GM21423 (cell line): Measurements from ENCODE around the gene CRADD.
"Not testable (repeated sequence)": the region's sequence is repeated elsewhere in the genome, so short reads cannot be mapped to it uniquely, and the experiment has no call there.

Experiments
- ATAC-seq: cut with Tn5 transposase; IDR thresholded peaks from one replicate; pipeline ENCODE4 v1.9.1; 2021; ENCODE audit warnings: mild to moderate bottlenecking, moderate library complexity; ENCODE audit not compliant: unreplicated experiment

The CRADD gene

DNA sequence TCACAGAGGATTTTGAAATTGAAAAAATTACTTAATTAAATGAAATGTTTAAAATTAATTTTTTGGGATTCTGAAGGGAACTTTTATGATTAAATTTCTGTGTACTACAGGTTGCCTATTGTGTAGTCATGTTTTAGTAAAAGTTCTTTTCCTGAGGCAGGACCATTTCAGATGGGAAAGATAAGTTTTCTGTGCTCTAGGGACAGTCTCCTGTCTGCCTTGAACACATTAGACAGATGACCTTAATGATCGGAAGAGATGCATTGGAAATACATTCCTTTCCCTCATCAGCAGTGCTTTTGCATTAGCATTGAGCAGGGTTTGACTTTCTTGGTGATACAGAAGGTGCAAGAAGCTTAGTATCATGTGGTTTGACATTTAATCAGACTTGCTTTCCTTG lies 28.1 kb downstream of the CRADD start:
- ATAC-seq, result no peak

DNA sequence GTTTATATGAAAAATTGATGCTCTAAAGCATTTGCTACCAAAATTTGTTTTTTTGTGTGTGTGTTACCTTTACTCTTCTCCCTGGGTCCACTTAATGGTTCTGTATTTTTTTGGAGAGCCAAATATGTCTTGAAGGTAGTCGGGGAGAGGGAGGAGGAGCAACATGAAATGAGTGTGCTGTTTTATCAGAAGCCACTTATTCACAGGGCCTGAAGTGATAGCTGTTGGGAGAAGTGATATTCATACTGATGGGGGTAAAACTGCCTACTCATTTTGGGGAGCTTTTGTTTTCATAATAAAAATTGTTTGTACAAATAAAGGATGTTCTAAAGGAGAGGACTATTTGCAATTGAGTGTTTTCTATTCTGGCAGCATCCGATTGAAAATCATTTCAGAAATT lies 29.2 kb downstream of the CRADD start:
- no peak for ATAC-seq

DNA sequence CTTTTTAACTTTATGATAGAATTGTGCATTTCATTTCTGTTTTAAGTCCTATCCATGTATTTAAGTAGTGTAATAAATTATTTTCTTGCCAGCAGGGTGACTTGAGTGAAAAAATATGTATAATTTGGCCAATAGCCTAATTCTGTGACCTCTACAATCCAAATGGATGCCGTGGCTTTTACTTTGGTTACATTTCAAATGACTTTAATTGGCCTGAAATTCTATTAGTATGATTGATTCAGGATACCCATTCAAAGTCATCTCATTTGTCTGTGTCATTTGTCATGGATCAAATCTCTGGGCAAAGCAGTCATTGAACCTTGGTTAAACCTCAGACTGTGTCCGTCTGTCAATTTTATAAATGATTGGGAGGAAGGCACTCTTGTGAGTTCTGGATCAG lies 29.6 kb downstream of the CRADD start:
- ATAC-seq, result no peak

DNA sequence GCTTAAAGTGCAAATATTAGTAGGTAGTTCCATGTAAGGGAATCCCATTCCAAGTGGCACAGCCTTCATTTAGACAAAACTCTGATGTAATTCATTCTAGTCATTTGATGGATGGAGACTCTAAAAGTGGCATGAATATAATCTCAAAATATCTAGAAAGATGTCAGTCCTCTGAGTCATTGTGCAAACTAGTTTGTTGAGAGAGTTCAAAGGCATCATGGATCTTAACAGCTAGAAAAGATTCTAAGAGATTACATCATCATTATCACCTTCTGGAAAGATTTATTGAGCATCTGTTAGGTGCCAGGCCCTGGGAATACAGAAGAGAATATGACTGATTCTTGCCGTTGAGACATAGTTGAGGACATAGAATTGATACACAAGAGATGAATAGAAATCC lies 30.7 kb downstream of the CRADD start:
- no peak for ATAC-seq

DNA sequence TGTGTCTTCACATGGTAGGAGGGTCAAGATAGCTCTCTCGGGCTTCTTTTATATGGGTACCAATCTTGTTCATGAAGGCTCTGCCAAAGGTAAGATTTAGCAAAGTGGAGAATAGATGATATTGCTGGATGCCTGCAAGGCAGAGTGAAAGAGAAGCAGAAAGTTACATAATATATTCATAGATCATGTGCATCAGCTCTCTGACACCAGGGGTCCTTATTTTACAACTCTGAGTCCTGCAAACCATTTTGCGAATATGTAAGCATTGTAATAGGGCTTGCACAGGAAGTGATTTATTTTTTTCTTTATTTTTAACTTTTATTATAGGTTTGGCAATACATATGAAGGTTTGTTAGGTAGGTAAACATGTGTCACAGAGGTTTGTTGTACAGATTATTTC lies 31.8 kb downstream of the CRADD start:
- no peak for ATAC-seq

DNA sequence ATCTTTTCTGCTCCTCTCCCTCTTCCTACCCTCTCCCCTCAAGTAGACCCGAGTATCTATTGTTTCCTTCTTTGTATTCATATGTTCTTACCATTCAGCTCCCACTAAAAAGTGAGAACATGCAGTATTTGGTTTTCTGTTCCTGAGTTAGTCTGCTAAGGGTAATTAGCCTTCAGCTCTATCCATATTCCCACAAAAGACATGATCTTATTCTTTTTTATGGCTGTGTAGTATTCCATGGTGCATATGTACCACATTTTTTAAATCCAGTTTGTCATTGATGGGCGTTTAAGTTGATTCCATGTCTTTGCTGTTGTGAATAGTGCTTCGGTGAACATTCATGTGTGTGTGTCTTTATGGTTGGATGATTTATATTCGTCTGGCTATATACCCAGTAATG lies 32.2 kb downstream of the CRADD start:
- no peak for ATAC-seq

DNA sequence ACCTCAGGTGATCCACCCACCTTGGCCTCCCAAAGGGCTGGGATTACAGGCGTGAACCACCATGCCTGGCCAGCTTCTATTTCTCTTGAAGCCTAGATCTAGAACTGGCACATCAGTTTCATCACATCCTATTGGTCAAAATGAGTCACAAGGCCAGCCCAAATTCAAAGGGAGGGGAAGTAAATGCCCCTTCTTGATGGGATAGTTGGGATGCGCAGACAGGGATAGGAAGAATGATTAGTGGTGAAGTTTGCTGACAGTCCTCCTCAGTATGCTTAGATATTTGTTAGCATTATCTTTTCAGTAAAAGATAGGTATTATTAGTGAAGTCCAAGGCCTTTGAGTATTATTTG lies 33.4 kb downstream of the CRADD start:
- no peak for ATAC-seq

DNA sequence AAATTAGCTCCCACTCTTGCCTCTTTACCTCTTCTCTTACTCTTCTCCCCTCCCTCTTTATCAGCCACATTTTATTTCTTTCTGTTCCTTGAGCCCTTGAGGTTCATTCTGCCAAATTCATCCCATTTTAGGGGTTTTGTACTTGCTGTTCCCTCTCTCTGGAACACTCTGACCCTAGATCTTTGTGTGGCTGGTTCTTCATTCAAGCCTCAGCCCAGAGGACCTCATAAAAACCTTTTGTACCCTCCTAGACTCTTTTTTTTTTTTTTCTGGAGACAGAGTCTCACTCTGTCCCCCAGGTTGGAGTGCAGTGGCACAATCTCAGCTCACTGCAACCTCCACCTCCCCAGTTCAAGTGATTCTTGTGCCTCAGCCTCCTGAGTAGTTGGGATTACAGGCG lies 34.3 kb downstream of the CRADD start:
- ATAC-seq, result not testable (repeated sequence)

DNA sequence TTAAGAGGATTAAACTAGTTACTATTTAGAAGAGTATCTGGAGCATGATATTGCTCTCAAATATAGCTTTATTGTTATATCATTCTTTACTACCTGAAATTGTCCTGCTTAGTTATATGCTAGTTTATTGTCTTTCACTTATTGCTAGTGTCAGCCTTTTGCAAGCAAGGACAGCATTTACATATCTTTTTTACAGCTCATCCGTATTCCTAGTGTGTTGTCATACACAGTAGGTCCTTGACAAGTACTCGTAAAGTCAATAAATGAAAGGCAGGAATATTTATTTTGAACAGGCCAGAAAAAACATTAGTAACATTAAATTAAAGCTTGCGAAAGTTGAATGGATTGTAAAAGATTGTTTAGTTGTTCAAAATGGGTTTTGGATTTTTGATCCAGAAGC lies 35.0 kb downstream of the CRADD start:
- ATAC-seq, result no peak

DNA sequence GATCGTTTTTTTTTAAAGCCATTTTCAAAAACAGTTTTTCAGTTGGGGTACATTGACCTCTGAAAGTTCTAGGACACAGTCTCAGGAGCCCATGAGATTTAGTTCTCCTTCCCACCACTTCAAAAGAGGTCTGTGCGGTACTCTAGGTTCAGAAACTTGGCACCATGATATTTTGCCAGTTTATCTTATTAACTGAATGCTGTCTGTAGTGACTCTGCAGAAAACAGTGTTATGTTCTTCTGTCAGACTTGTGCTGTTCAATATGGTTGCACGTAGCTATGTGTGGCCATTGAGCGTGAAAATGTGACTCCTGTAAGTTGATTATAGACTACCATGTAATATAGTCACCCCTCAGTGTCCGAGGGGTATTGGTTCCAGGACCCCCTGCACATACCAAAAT lies 35.9 kb downstream of the CRADD start:
- no peak for ATAC-seq

DNA sequence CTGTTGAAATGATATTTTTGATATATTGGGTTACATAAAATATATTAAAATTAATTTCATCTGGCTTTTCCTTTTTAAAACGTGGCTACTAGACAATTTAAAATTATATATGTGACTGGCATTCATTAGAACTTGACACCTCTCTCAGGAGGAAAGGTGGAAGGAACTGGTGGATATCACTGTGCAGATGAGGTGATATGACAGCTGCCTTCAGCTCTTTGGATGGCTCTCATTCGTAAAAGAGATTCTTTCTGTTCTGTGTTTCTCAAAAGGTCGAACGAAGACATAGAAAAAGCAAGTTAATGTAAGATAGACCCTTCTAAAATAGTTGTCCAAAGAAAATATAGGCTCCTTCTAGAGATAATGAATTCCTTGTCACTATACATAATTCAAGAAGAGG lies 36.6 kb downstream of the CRADD start:
- no peak for ATAC-seq

DNA sequence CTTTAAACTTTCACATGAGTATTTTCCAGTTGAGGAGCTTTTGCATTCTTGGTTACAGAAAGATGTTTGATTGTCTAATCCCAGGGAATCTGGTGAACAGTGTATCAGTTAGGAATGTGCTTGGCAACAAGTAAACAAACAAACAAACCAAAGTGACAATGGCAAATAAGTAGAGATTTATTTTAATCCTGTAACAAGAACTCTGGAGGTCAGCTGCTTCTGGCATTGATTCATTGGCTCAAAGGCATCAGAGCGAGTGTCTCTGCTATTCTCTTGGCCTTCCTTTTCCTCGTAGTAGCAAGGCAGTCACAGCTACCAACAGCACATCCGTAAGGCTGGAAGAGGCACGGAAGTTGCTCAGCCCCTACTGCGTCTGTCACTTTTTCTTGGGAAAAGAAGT lies 37.2 kb downstream of the CRADD start:
- ATAC-seq, result no peak

DNA sequence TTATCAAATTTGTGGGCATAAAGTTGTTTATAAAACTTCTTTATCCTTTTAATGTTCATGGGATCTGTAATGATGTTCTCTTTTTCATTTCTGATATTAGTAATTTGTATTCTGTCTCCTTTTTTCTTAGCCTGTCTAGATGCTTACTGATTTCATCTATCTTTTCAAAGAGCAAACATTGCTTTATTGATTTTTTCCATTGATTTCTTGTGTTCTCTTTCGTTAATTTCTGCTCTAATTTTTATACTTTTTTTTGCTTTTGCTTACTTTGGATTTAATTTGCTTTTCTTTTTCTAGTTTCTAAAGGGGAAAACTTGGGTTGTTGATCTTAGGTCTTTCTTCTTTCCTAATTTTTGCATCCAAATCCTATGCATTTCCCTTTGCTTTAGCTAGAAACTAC lies 42.5 kb downstream of the CRADD start:
- ATAC-seq, result no peak

DNA sequence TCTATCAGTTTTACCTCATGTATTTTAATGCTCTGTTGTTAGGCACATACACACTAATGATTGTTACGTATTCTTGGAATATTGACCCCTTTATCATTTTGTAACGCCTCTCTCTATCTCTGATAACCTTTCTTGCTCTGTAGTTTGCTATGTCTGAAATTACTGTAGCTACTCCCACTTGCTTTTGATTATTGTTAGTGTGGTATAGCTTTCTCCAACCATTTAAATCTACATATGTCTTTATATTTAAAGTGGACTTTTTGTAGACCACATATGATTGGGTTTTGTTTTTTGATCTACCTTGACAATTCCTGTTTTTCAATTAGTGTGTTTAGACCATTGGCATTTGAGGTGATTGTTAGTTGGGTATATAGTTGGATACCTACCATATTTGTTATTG lies 43.4 kb downstream of the CRADD start:
- ATAC-seq, result no peak

DNA sequence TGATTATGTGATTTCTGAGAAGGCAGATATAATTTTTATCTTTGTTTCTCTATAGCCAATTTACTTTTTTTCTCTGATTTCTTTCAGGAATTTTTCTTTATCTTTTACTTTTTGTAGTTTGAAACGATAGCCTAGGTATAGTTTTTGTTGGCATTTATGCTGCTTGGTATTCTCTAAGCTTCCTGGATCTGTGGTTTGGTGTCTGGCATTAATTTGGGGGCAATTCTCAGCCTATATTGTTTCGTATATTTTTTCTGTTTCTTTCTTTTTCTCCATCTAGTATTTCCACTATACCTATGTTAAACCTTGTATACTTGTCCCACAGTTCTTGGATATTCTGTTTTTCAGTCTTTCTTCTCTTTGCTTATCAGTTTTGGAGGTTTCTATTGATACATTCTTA lies 45.0 kb downstream of the CRADD start:
- no peak for ATAC-seq

DNA sequence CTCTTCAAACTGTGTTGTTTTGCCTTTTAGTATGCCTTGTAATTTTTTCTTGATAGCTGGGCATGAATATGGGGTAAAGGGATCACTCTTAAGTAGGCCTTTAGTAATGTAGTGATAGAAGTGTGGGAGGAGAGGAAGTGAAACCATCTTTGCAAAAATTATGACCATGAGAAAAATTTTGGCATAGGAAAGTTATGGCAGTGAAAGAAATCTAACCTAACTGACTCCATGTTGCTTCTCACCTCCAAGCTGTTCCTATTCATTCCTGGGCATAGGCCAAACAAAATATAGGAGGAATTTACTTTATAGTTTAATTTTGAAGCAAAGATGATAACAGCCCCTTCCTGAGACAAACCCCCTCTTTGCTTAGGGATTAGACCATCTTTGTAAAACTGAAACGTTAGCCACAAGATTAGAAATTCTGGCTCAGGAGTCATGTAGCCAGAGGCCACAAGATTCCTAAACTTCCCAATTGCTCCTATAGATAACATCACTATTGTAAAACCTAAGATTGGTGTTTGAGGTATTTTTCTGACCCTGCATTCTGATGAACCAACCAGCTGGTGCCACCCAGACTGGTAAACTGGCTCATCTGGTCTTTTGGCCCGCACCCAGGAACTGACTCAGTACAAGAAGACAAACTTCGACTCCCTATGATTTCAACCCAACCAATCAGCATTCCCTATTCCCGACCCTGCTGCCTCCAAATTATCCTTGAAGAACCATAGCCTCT lies 45.8 kb downstream of the CRADD start:
- no peak for ATAC-seq

DNA sequence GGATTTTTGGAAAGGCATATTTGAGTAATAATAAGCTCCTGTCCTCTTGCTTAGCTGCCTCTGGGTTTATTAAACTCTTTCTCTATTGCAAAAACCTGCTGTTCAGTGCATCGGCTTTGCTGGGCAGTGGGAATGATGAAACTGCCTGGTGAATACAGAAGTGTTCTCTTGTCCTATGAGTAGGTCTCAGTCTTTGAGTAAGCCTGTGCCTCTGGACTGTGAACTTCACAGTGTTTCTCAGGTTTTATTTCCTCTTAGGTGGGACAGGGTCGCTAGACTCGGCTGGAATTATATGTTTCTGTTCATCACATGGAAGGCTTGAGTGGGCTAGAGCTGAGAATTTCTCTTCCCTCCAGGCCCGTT lies 46.4 kb downstream of the CRADD start:
- no peak for ATAC-seq

DNA sequence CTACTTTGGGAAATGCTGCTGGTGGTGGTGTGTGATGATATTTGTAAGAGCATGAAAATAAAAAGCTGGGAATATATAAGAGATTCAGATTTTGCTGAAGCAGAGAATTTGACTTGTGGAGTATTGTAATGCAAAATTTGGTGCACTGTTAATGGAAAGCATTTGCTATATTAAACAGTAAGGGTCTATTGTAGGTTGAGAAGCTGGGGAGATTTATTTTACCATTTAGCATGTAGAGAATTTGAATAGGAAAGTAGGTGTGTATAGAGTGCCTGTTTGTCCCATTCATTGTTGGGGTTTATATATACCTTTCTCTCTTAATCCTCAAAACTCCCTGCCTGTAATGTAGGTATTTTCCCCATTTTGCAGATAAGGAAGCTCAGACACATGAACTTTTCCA lies 48.4 kb downstream of the CRADD start:
- no peak for ATAC-seq

DNA sequence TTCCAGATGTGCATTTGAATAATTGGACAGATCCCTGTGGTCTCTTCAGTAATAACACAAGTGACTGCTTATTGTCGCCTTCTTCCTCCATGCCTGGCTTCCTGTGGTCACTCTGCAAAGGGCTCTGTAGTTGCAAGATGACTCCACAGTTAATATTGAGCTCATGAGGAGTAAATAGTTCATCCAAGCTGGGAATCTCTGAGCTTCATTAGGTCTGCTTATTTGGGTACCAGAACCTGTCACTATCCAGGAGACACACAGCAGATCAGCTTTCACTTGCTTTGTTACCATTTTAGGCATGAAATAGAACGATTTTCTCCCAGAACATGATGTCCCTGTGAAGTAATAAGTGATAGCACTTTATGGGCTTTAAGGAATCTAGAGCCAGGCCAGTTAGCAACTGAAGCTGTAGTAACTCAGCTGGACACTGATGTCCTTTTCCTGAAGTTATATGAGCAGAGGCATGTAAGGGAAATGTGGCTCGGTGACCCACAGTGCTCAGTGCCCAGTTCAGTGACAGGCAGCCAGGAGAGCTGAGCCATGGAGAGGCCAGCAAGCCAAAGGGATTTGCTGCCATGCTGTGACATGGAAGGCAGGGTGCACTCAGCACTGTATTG lies 50.1 kb downstream of the CRADD start:
- ATAC-seq, result no peak

DNA sequence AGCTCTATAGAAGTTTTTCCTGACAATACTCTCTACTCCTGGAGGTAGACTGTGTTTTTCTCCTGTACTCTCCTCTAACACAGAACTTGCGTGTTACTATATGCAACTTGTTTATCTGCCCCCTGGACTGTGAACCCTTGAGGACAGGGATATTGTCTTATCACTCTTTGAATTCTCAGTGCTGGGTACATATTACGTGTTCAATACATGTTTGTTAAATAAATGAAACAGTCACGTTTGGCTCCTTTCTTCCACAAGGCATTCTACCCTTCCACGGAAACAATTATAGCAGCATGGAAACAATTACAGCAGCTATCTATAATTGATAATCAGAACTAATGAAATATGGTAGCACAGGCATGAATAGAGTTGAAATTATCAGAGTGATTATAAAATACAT lies 50.7 kb downstream of the CRADD start:
- no peak for ATAC-seq

DNA sequence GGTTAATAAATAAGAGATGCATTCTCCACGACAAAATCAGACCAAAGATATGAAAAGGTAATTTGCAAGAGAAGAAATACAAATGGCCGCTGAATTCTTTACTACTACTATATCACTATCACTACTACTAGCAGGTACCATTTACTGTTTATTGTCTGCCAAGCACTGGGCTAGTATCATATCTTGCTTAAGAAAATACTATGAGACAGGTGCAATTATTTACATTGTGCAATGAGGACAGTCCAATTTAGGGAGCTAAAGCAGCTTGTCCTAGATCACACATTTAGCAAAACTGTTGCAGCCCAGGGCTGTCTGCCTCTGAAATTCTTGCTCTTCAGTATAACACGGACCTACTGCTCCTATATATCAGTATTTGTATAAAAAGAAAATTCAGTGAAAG lies 52.8 kb downstream of the CRADD start:
- ATAC-seq, result no peak

DNA sequence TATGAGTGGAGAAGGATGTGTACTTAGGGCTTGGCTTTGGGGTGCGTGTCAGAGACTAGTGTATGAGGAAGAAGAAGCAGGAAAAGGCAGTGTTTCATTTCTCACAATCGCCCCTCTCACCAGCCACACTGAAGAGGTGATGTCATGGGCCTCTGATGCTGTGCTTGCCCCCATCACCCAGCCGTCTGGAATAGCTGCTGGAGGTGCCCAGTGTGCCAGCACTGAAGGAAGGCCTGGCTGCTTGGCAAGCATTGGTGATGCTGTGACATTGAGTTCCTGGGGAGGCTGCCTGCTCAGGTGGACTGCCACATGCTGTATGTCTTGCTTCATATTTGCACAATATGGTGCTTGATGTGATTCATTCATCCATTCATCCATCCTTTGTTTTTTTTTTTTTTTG lies 56.2 kb downstream of the CRADD start:
- ATAC-seq, result no peak

DNA sequence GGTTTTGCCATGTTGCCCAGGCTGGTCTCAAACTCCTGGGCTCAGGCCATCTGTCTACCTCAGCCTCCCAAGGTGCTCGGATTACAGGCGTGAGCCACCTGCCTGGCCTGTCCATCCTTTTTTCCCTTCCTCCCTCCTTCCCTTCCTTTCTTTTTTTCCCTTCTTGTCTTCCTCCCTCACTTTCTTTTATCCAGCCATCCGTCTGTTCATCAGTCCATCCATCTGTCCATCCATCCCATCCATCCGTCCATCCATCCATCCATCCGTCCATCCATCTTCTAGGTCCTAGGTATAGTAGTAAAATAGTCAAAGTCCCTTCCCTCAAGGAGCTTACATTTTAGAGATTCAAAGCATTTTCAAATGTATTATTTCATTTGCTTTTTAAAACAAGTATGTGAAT lies 56.8 kb downstream of the CRADD start:
- ATAC-seq, result no peak
